Jurkat, Clone E6-1 (cell line): ENCODE measurements around the gene COG1.

ENCODE experiments used
- DNase-seq: peaks from one replicate; pipeline ENCODE4 v3.0.0-alpha.2; 2011; ENCODE audit warnings: low read depth, low spot score
- H3K4me3 ChIP-seq: 2 replicates; pipeline ENCODE4 v1.5.1; 2011; ENCODE audit warnings: mild to moderate bottlenecking, low read length, control low read depth, moderate library complexity

The COG1 gene

GRCh38 chr17:73215447-73215846 is 22.6 kb downstream of the COG1 start:
- DNase-seq, result no peak
- H3K4me3 ChIP-seq, result no peak overlapping the region

- H3K4me3 ChIP-seq, result no peak overlapping the region
- no peak for DNase-seq
These were observed 30.9 kb downstream of the COG1 start for GRCh38 chr17:73223626-73224230.

GRCh38 chr17:73224237-73224636 is 31.4 kb downstream of the COG1 start:
- no peak for DNase-seq
- no peak overlapping the region for H3K4me3 ChIP-seq

GRCh38 chr17:73224663-73225305 is 31.9 kb downstream of the COG1 start:
- no peak for DNase-seq
- no peak overlapping the region for H3K4me3 ChIP-seq

- no peak overlapping the region for H3K4me3 ChIP-seq
- DNase-seq, result no peak
These were observed 33.8 kb downstream of the COG1 start for GRCh38 chr17:73226556-73227172.

- no peak for DNase-seq
- no peak overlapping the region for H3K4me3 ChIP-seq
These were observed 34.5 kb downstream of the COG1 start for GRCh38 chr17:73227379-73227778.

- DNase-seq, result no peak
These were observed 35.1 kb downstream of the COG1 start for GRCh38 chr17:73227944-73228343.

GRCh38 chr17:73228748-73229236 is 35.9 kb downstream of the COG1 start:
- DNase-seq, result no peak
- H3K4me3 ChIP-seq, result no peak overlapping the region

More at GRCh38 chr17:73227944-73228343, 35.1 kb downstream of the COG1 start:
- no peak overlapping the region for H3K4me3 ChIP-seq

- no peak for DNase-seq
- H3K4me3 ChIP-seq, result no peak overlapping the region
These were observed 37.2 kb downstream of the COG1 start for GRCh38 chr17:73230088-73230487.

GRCh38 chr17:73231395-73231794 is 38.5 kb downstream of the COG1 start:
- peak overlapping the region; percentile 91 for H3K4me3 ChIP-seq
- no peak for DNase-seq

GRCh38 chr17:73231841-73232586 is 39.2 kb downstream of the COG1 start:
- DNase-seq, result peak; percentile 90

GRCh38 chr17:73232587-73233373 is 39.9 kb downstream of the COG1 start:
- no peak for DNase-seq
- H3K4me3 ChIP-seq, result peak overlapping the region; percentile 91

More at GRCh38 chr17:73231841-73232586, 39.2 kb downstream of the COG1 start:
- H3K4me3 ChIP-seq, result peak overlapping the region; percentile 91

GRCh38 chr17:73234736-73235135 is 41.9 kb downstream of the COG1 start:
- H3K4me3 ChIP-seq, result no peak overlapping the region
- DNase-seq, result no peak

- no peak for DNase-seq
- H3K4me3 ChIP-seq, result no peak overlapping the region
These were observed 44.9 kb downstream of the COG1 start for GRCh38 chr17:73237714-73238113.

- DNase-seq, result no peak
These were observed 47.7 kb downstream of the COG1 start for GRCh38 chr17:73240561-73240960.

GRCh38 chr17:73247726-73248125 is 54.9 kb downstream of the COG1 start:
- DNase-seq, result no peak
- H3K4me3 ChIP-seq, result no peak overlapping the region

More at GRCh38 chr17:73240561-73240960, 47.7 kb downstream of the COG1 start:
- no peak overlapping the region for H3K4me3 ChIP-seq

- DNase-seq, result no peak
- no peak overlapping the region for H3K4me3 ChIP-seq
These were observed 55.7 kb downstream of the COG1 start for GRCh38 chr17:73248532-73248931.

- DNase-seq, result no peak
- no peak overlapping the region for H3K4me3 ChIP-seq
These were observed 56.8 kb downstream of the COG1 start for GRCh38 chr17:73249700-73250099.
